ENCODE measurements around the gene SPACDR.

DNA sequence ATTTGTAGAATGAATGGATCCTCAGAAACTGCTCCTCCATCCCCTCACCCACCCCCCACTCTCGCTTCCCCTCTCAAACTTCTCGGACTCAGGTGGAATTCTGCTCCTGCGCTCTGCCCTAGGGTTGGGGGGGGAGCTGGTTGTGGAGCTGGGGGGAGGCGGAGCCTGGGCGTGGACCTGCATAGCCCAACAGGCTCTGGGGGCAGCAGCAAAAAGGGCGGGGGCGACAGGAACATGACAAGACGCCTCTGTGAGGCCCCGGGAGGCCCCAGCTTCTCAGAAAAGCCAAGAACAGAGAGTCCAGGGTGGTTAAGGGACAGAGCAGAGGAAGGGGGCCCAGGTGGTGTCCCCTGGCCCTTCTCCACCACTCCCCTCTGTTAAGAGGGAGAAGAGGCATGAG is 11.5 kb upstream of the SPACDR start:
- TF ChIP-seq POLR2A (IDR thresholded peaks at IDR 0.05) = no peak
- TF ChIP-seq, protein P1, sequence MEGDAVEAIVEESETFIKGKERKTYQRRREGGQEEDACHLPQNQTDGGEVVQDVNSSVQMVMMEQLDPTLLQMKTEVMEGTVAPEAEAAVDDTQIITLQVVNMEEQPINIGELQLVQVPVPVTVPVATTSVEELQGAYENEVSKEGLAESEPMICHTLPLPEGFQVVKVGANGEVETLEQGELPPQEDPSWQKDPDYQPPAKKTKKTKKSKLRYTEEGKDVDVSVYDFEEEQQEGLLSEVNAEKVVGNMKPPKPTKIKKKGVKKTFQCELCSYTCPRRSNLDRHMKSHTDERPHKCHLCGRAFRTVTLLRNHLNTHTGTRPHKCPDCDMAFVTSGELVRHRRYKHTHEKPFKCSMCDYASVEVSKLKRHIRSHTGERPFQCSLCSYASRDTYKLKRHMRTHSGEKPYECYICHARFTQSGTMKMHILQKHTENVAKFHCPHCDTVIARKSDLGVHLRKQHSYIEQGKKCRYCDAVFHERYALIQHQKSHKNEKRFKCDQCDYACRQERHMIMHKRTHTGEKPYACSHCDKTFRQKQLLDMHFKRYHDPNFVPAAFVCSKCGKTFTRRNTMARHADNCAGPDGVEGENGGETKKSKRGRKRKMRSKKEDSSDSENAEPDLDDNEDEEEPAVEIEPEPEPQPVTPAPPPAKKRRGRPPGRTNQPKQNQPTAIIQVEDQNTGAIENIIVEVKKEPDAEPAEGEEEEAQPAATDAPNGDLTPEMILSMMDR (IDR thresholded peaks at IDR 0.05) = no peak

Data from adrenal gland (tissue), 5 donors.